H1 (cell line): Measurements from ENCODE around the gene GNL2. TPM values are rescaled to one million over a fixed set of nuclear protein-coding genes. Genes with fewer than 3 reads are reported as not detected.

Experiments
- ASH2L ChIP-seq: fragments of 200-600, 300-600 bp; sonication (generic); IDR thresholded peaks from one replicate; pipeline ENCODE4 v1.7.1; 2017; ENCODE audit warnings: low read length
- JUN ChIP-seq: IDR thresholded peaks from 2 replicates; pipeline ENCODE4 v1.6.1; 2011; ENCODE audit warnings: low read depth, mild to moderate bottlenecking, improper control_type of control experiment, low read length
- KDM5A ChIP-seq: fragments of 200-600 bp; IDR thresholded peaks from 2 replicates; pipeline ENCODE4 v1.7.1; 2012; ENCODE audit warnings: mild to moderate bottlenecking, low read length, inconsistent platforms, mixed read lengths
- NANOG ChIP-seq: IDR thresholded peaks from 2 replicates; pipeline ENCODE4 v1.6.1; 2011; ENCODE audit warnings: low read length, low read depth, mild to moderate bottlenecking, inconsistent platforms; ENCODE audit not compliant: insufficient read depth, poor library complexity, severe bottlenecking
- POLR2AphosphoS5 ChIP-seq: IDR thresholded peaks from 2 replicates; pipeline ENCODE4 v1.6.1; 2011; ENCODE audit warnings: low read depth, low read length
- polyA plus RNA-seq, 7 experiments: library from polyadenylated mRNA; depleted of rRNA in 3 of 7; stranded (reverse) in 5 of 7; unstranded in 2 of 7; fragments of >200 nt in 5 of 7; fragments of 200-250 nt in 2 of 7; gene quantifications; 1 replicate in 5 of 7; 2 replicates in 1 of 7; 4 replicates in 1 of 7; pipeline versions ENCODE4 v1.2.1 to v1.2.3, GENCODE V29; 2011 to 2013; ENCODE audit warnings: missing spikeins in 2 of 7, mixed read lengths in 2 of 7
- total RNA-seq: library from RNA; stranded (reverse); fragmentation: NEBNext Ultra II Directional; extraction: Animal tissue kit (Norgen Biotek cat#: 25700); gene quantifications from 2 replicates; pipeline ENCODE4 v1.2.1, GENCODE V29; 2021
- TF ChIP-seq, protein P1 (sequence below): IDR thresholded peaks from 2 replicates; pipeline ENCODE4 v1.6.1; 2011; ENCODE audit warnings: low read depth, mild to moderate bottlenecking, low read length; ENCODE audit not compliant: insufficient read depth

GNL2 gene
- total and polyA plus RNA-seq, 2 of the 8 experiments (the other 6 are each of a cell fraction or from before 2014, with no cell fraction given): 22.2 to 88.3 TPM

DNA sequence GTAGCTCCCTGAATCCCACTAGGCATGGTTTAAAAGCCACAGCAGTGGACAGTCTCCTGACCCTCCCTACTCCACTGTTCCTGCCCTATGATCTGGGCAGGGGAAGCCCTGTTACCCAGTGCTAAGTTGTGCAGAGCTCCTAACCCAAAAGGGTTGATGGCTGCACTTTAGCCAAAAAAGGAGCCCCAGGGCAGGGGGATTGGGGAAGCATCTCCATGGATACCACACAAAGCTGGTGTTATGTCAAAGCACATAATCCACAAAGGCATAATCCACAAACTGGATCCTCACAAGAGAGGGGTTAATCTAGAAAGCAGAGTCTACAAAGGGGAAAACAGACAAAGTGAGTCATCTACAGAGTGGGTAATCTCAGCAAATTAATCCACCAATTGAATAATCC, 33.3 kb upstream of the GNL2 start (continued):
- TF ChIP-seq JUN (no peak), POLR2AphosphoS5 (no peak), KDM5A (no peak), ASH2L (no peak), NANOG (no peak)
- TF ChIP-seq, protein P1, sequence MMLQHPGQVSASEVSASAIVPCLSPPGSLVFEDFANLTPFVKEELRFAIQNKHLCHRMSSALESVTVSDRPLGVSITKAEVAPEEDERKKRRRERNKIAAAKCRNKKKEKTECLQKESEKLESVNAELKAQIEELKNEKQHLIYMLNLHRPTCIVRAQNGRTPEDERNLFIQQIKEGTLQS: no peak
